Neural progenitor cell (in vitro differentiated cells): ENCODE data around the gene KRT6B.

Source experiments
- EZH2 ChIP-seq: fragments of 200-600 bp; sonication (generic); IDR thresholded peaks from 2 replicates; pipeline ENCODE4 v1.6.1; 2017; ENCODE audit warnings: antibody characterized with exemption, mild to moderate bottlenecking, moderate library complexity
- EZH2phosphoT487 ChIP-seq: fragments of 200-600 bp; sonication (generic); IDR thresholded peaks from 2 replicates; pipeline ENCODE4 v1.6.1; 2017; ENCODE audit warnings: antibody characterized with exemption
- TF ChIP-seq, protein P1 (sequence below): fragments of 200-600 bp; sonication (generic); IDR thresholded peaks from 2 replicates; pipeline ENCODE4 v1.5.1; 2017; ENCODE audit warnings: antibody characterized with exemption, mild to moderate bottlenecking

- TF ChIP-seq EZH2, result no peak
- TF ChIP-seq, protein P1, sequence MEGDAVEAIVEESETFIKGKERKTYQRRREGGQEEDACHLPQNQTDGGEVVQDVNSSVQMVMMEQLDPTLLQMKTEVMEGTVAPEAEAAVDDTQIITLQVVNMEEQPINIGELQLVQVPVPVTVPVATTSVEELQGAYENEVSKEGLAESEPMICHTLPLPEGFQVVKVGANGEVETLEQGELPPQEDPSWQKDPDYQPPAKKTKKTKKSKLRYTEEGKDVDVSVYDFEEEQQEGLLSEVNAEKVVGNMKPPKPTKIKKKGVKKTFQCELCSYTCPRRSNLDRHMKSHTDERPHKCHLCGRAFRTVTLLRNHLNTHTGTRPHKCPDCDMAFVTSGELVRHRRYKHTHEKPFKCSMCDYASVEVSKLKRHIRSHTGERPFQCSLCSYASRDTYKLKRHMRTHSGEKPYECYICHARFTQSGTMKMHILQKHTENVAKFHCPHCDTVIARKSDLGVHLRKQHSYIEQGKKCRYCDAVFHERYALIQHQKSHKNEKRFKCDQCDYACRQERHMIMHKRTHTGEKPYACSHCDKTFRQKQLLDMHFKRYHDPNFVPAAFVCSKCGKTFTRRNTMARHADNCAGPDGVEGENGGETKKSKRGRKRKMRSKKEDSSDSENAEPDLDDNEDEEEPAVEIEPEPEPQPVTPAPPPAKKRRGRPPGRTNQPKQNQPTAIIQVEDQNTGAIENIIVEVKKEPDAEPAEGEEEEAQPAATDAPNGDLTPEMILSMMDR, result no peak
- TF ChIP-seq EZH2phosphoT487, result no peak
Observed at GRCh38 chr12:52496590-52497071, 44.7 kb upstream of the KRT6B start.
